Esophagus muscularis mucosa (tissue), 4 donors: Measurements from ENCODE around the gene TBL1XR1. TPM values are rescaled to one million over a fixed set of nuclear protein-coding genes. Genes with fewer than 3 reads are reported as not detected.

Source experiments
- DNase-seq: peaks from one replicate; pipeline ENCODE4 v3.0.0-alpha.2; 2017; ENCODE audit errors: extremely low spot score
- H3K27ac ChIP-seq, 4 donors: fragments of 200-600 bp; sonication (generic); replicated peaks in 1 of 4; 1 replicate in 3 of 4; 2 replicates in 1 of 4; pipeline ENCODE4 v1.5.1; 2016 to 2019; ENCODE audit warnings: mild to moderate bottlenecking in 1 of 4
- H3K27me3 ChIP-seq, 4 donors: fragments of 200-600 bp; sonication (generic); one replicate each; pipeline versions ENCODE4 v1.5.1 to v1.6.0; 2016 to 2019
- H3K36me3 ChIP-seq, 4 donors: fragments of 200-600 bp; sonication (generic); one replicate each; pipeline ENCODE4 v1.5.1; 2016 to 2019
- H3K4me1 ChIP-seq, 4 donors: fragments of 200-600 bp; sonication (generic); one replicate each; pipeline ENCODE4 v1.5.1; 2016 to 2019
- H3K4me3 ChIP-seq, 4 donors: fragments of 200-600 bp; sonication (generic); 1 replicate in 2 of 4; 2 replicates in 2 of 4; pipeline ENCODE4 v1.5.1; 2016 to 2019; ENCODE audit warnings: mild to moderate bottlenecking in 4 of 4, moderate library complexity in 1 of 4
- H3K9me3 ChIP-seq, 4 donors: fragments of 200-600 bp; sonication (generic); 1 replicate in 3 of 4; 2 replicates in 1 of 4; pipeline ENCODE4 v1.5.1; 2016 to 2019
- EP300 ChIP-seq: sonication (generic); formaldehyde crosslinking; IDR thresholded peaks from one replicate; pipeline ENCODE4 v1.6.1; 2017; ENCODE audit warnings: antibody characterized with exemption
- POLR2A ChIP-seq: fragments of 450-650 bp; IDR thresholded peaks from one replicate; pipeline ENCODE4 v1.6.1; 2017; ENCODE audit warnings: antibody characterized with exemption, moderate library complexity, mild to moderate bottlenecking, low read depth
- POLR2AphosphoS5 ChIP-seq, 2 donors: sonication (generic); formaldehyde crosslinking; IDR thresholded peaks; one replicate each; pipeline ENCODE4 v1.6.1; 2017; ENCODE audit warnings: antibody characterized with exemption in 2 of 2
- WGBS: methylation state at CpG from one replicate; pipeline ENCODE4 v1.1.5; 2018; 5-methylcytosine and 5-hydroxymethylcytosine counted together
- intact Hi-C: fragments of 100-400 bp; cut with DNase I; formaldehyde crosslinking; loops from one replicate; pipeline ENCODE4 v1.15.1; 2023
- total RNA-seq, 4 donors: library from RNA; depleted of rRNA; stranded (reverse); fragments of >200 nt; gene quantifications; one replicate each; pipeline versions ENCODE4 v1.1.0 to v1.2.1, GENCODE V29; 2016
- TF ChIP-seq, protein P1 (sequence below), 3 experiments: fragments of 200-600 bp in 2 of 3; fragments of 450-650 bp in 1 of 3; sonication (generic) in 2 of 3; IDR thresholded peaks; one replicate each; pipeline ENCODE4 v1.5.1; 2017 to 2019; ENCODE audit warnings: antibody characterized with exemption in 3 of 3, mild to moderate bottlenecking in 2 of 3, moderate library complexity in 1 of 3

TBL1XR1 gene
- total RNA-seq, 4 donors from 2014 or later = 65.0 to 99.2 (median 78.2) TPM

DNA sequence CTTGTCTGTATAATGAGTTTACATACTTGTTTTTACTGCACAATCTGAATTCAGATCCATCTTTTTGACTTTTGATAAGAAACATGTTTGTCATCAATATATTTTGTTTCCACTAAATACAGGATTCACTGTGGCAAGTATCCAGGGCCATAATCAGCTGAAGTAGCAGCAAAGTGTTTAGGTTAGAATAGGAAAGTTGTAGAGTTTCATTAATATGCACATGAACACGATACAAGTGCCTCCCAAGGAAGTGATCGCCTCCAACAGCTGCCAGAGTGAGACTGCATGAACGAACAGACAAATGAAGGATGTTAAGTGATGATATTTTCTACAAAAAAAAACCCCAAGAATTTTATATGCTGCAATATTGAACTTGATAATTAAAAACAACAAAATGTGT is 204.3 kb downstream of the TBL1XR1 start:
- H3K36me3 ChIP-seq = no peaks in the 10 kb centered on the region
- H3K4me1 ChIP-seq = peaks cover 0 to 4% (median 3%) of the 10 kb centered on the region in 4 donors
- DNase-seq = no peak
- 87% methylated on average over 3 of the region's 3 CpGs for WGBS
- H3K9me3 ChIP-seq = no peaks in the 10 kb centered on the region
- H3K27me3 ChIP-seq = no peaks in the 10 kb centered on the region
- no peak overlapping the region for H3K4me3 ChIP-seq
- no peak overlapping the region for H3K27ac ChIP-seq
- intact Hi-C loops = no loop called here
- TF ChIP-seq, protein P1, sequence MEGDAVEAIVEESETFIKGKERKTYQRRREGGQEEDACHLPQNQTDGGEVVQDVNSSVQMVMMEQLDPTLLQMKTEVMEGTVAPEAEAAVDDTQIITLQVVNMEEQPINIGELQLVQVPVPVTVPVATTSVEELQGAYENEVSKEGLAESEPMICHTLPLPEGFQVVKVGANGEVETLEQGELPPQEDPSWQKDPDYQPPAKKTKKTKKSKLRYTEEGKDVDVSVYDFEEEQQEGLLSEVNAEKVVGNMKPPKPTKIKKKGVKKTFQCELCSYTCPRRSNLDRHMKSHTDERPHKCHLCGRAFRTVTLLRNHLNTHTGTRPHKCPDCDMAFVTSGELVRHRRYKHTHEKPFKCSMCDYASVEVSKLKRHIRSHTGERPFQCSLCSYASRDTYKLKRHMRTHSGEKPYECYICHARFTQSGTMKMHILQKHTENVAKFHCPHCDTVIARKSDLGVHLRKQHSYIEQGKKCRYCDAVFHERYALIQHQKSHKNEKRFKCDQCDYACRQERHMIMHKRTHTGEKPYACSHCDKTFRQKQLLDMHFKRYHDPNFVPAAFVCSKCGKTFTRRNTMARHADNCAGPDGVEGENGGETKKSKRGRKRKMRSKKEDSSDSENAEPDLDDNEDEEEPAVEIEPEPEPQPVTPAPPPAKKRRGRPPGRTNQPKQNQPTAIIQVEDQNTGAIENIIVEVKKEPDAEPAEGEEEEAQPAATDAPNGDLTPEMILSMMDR (IDR thresholded peaks at IDR 0.05) = no peak
- no peak for TF ChIP-seq POLR2A
- no peak for TF ChIP-seq EP300
- TF ChIP-seq POLR2AphosphoS5 (IDR thresholded peaks at IDR 0.05) = no peak

DNA sequence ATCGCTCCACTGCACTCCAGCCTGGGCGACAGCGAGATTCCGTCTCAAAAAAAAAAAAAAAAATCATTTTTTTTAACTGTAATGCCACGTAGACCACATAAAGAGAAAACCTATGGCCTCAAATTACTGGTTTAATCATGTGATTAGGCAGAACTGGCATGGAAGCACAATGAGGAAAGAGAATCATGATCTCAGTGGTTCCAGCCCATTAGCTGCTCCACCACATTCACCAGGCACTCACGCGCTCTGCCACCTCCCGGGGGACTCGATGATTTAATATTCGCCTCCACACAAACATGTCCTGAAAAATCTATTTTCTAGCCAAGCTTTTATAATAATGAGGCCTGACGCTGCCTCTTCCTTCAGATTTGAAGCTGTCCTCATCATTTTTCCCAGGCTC is 204.7 kb downstream of the TBL1XR1 start:
- Histone ChIP-seq H3K36me3 (no peaks in the 10 kb centered on the region), H3K4me3 (no peak overlapping the region), H3K4me1 (peaks cover 0 to 9% (median 7%) of the 10 kb centered on the region in 4 donors), H3K27me3 (no peaks in the 10 kb centered on the region), H3K27ac (no peak overlapping the region), H3K9me3 (no peaks in the 10 kb centered on the region)
- intact Hi-C loops = no loop called here
- TF ChIP-seq, protein P1 (IDR thresholded peaks at IDR 0.05) = no peak
- TF ChIP-seq EP300 (no peak), POLR2AphosphoS5 (IDR thresholded peaks at IDR 0.05) (no peak), POLR2A (no peak)
- DNase-seq = no peak
- 92% methylated on average over 11 of the region's 11 CpGs for WGBS

DNA sequence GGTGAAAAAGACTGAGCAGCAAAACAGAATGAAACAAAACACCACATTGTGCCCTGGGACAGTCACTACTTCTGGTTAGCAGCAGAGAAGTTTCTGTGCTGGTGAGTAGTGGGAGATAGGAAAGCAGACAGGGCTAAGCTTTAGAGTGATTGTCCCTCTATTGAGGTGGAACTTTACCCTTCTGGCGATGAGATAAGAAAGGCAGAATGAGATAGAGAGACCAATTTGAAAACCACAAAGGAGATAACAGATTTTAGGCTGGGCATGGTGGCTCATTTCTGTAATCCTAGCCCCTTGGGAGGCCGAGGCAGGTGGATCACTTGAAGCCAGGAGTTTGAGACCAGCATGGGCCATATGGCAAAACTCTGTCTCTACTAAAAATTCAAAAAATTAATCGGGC is 208.5 kb downstream of the TBL1XR1 start:
- Histone ChIP-seq H3K4me1 (peaks cover 0 to 9% (median 7%) of the 10 kb centered on the region in 4 donors), H3K4me3 (no peak overlapping the region), H3K36me3 (no peaks in the 10 kb centered on the region), H3K27ac (no peak overlapping the region), H3K27me3 (no peaks in the 10 kb centered on the region), H3K9me3 (no peaks in the 10 kb centered on the region)
- intact Hi-C loops = no loop called here
- DNase-seq = no peak
- WGBS = 90% methylated on average over 3 of the region's 3 CpGs
- TF ChIP-seq POLR2A (no peak), POLR2AphosphoS5 (IDR thresholded peaks at IDR 0.05) (no peak), EP300 (no peak)
- TF ChIP-seq, protein P1 (IDR thresholded peaks at IDR 0.05) = no peak

DNA sequence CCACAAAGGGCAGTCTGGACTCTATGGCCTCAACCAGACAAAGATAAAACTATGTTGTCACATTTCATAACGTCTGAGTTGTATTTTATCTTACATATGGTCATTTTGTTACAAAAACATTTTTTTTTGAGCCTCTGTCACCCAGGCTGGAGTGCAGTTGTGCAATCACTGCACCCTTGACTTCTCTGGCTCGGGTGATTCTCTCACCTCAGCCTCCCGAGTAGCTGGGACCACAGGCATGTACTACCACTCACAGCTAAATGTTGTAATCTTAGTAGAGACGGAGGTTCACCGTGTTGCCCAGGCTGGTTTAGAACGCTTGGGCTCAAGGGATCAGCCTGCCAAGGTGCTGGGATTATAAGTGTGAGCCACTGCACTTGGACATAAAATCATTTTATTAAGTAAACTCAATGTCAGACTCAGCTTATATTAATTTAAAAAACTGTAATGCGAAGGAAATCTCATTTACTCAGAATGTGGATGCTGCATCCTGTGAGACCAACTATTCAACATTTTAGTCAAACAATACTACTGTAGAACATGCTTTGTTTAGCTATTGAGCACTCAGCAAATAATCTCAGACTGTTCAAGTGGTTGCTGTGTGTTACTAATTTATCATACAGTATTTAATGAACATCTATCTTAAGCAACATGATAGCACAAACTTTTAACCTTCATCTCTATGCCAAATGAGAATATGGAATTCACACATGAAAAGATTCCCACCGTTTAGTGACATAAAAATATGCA is 209.2 kb downstream of the TBL1XR1 start:
- DNase-seq = no peak
- intact Hi-C loops = no loop called here
- TF ChIP-seq, protein P1 (IDR thresholded peaks at IDR 0.05) = no peak
- TF ChIP-seq POLR2AphosphoS5 (IDR thresholded peaks at IDR 0.05) = no peak
- no peak for TF ChIP-seq POLR2A
- no peak for TF ChIP-seq EP300
- Histone ChIP-seq H3K27ac (no peak overlapping the region), H3K9me3 (no peaks in the 10 kb centered on the region), H3K4me3 (no peak overlapping the region), H3K36me3 (no peaks in the 10 kb centered on the region), H3K4me1 (peaks cover 0 to 9% (median 7%) of the 10 kb centered on the region in 4 donors), H3K27me3 (no peaks in the 10 kb centered on the region)
- 51% methylated on average over 8 of the region's 8 CpGs for WGBS

DNA sequence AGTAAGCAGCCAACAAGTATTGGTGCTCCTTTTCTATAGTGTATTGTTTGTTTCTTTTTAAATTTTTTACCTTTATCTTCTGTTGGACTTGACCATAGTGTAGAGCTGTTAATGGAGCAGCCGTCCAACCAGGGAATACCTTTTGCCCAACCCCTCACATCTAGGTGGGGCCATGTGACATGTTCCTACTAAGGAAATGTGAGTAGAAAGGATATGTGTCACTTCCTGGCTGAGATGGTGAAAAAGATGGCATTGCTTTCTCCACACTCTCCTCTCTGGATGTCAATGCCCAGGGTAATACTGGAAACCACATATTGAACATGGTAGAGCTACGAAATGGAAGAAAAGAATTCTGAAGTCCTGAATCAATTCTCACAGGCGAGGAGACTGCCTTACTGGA is 218.8 kb downstream of the TBL1XR1 start:
- no peak overlapping the region for H3K4me3 ChIP-seq
- TF ChIP-seq, protein P1 (IDR thresholded peaks at IDR 0.05) = no peak
- TF ChIP-seq EP300 = no peak
- no peak for TF ChIP-seq POLR2AphosphoS5 (IDR thresholded peaks at IDR 0.05)
- TF ChIP-seq POLR2A = no peak
- no peaks in the 10 kb centered on the region for H3K27me3 ChIP-seq
- H3K4me1 ChIP-seq = no peaks in the 10 kb centered on the region
- H3K36me3 ChIP-seq = no peaks in the 10 kb centered on the region
- intact Hi-C loops = no loop called here
- no peak for DNase-seq
- no peak overlapping the region for H3K27ac ChIP-seq
- WGBS = 87% methylated on average over 3 of the region's 3 CpGs
- no peaks in the 10 kb centered on the region for H3K9me3 ChIP-seq
